Mucosa of stomach (tissue), 1 donor: ENCODE results near the gene CCSER1.

ENCODE experiments used
- H3K27me3 ChIP-seq: one replicate; pipeline ENCODE4 v1.7.0; 2013; ENCODE audit warnings: mild to moderate bottlenecking, low read length; ENCODE audit not compliant: control insufficient read depth, insufficient read depth
- H3K36me3 ChIP-seq: one replicate; pipeline ENCODE4 v1.7.0; 2013; ENCODE audit warnings: low read length; ENCODE audit not compliant: control insufficient read depth, insufficient read depth
- H3K4me1 ChIP-seq: one replicate; pipeline ENCODE4 v1.7.0; 2013; ENCODE audit warnings: mild to moderate bottlenecking, low read length; ENCODE audit not compliant: control insufficient read depth, insufficient read depth
- H3K4me3 ChIP-seq: one replicate; pipeline ENCODE4 v1.7.0; 2013; ENCODE audit warnings: low read length
- H3K9ac ChIP-seq: one replicate; pipeline ENCODE4 v1.7.0; 2013; ENCODE audit warnings: mild to moderate bottlenecking, low read length, moderate library complexity
- H3K9me3 ChIP-seq: one replicate; pipeline ENCODE4 v1.7.0; 2013; ENCODE audit warnings: mild to moderate bottlenecking, low read length, moderate library complexity; ENCODE audit not compliant: control insufficient read depth
- donor health status: Pancreatic carcinoma.

Gene CCSER1

DNA sequence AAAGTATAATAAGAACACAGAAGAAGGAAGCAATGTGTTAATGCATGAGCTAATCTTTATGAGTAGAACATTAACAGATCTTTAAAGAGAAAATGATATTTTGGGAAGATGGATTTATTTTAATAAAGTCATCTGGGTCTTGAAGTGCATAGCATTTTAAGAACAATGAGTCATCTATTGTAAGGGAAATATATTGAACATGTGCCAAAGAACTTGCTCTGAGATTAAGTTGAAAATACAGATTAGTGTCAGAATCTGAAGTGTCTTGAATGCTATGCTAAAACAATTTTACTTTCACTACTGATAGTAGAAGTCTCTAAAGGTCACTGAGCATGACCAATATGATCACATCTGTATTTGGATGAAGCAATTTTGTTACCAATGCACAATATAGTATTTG is 1399.9 kb downstream of the CCSER1 start:
- Histone ChIP-seq H3K9ac (no peak overlapping the region), H3K4me3 (no peak overlapping the region), H3K4me1 (no peaks in the 10 kb centered on the region), H3K27me3 (no peaks in the 10 kb centered on the region), H3K36me3 (no peaks in the 10 kb centered on the region), H3K9me3 (no peaks in the 10 kb centered on the region)

- Histone ChIP-seq H3K36me3 (no peaks in the 10 kb centered on the region), H3K9me3 (no peaks in the 10 kb centered on the region), H3K9ac (no peak overlapping the region), H3K4me1 (no peaks in the 10 kb centered on the region), H3K4me3 (no peak overlapping the region), H3K27me3 (no peaks in the 10 kb centered on the region)
Observed at GRCh38 chr4:91567594-91567993, 1440.4 kb downstream of the CCSER1 start.

GRCh38 chr4:91577864-91578263 is 1450.7 kb downstream of the CCSER1 start:
- H3K27me3 ChIP-seq, result no peaks in the 10 kb centered on the region
- no peak overlapping the region for H3K4me3 ChIP-seq
- H3K4me1 ChIP-seq, result no peaks in the 10 kb centered on the region
- no peaks in the 10 kb centered on the region for H3K9me3 ChIP-seq
- H3K36me3 ChIP-seq, result no peaks in the 10 kb centered on the region
- H3K9ac ChIP-seq, result no peak overlapping the region

DNA sequence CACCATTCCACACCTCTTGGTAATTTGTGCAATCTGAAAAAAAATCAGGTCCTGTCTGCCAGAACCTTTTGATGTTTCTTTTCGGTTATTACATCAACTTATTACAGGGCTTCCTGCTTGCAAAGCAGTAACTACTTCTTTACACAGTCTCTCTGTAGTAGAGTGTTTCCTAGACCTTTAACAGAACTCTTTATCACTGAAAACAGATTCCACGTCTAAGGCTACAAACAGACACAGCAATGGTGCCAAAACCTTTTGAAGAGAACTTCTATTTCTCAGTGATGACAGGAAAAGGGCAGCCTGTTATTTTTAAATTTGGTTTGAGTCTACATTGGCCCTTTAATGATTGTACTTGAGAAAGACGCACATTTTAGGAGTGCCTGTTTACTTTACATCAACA is 1463.1 kb downstream of the CCSER1 start:
- H3K27me3 ChIP-seq, result no peaks in the 10 kb centered on the region
- no peak overlapping the region for H3K4me3 ChIP-seq
- no peak overlapping the region for H3K9ac ChIP-seq
- no peaks in the 10 kb centered on the region for H3K9me3 ChIP-seq
- no peaks in the 10 kb centered on the region for H3K4me1 ChIP-seq
- H3K36me3 ChIP-seq, result no peaks in the 10 kb centered on the region

GRCh38 chr4:91592125-91592524 is 1464.9 kb downstream of the CCSER1 start:
- Histone ChIP-seq H3K4me3 (no peak overlapping the region), H3K9me3 (no peaks in the 10 kb centered on the region), H3K9ac (no peak overlapping the region), H3K4me1 (no peaks in the 10 kb centered on the region), H3K27me3 (no peaks in the 10 kb centered on the region), H3K36me3 (no peaks in the 10 kb centered on the region)

DNA sequence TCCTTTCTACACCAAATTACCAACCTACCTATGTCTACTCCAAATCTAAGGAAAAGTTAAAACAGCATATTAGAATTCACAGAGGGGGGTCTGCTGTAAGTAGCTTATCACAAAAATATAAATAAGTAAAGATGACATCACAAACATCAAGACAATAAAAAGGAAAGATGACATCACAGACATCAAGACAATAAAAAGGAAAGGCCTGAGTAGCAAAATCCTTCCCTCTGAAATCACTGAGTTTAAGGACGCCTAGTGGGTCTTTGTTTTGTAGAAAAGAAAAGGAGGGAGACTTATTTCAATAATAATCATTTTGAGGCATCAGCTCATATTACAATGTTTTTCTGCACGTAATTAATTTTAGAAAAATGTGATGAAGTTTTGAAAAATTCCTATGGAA is 1469.5 kb downstream of the CCSER1 start:
- H3K9me3 ChIP-seq, result no peaks in the 10 kb centered on the region
- no peaks in the 10 kb centered on the region for H3K27me3 ChIP-seq
- no peak overlapping the region for H3K4me3 ChIP-seq
- no peak overlapping the region for H3K9ac ChIP-seq
- no peaks in the 10 kb centered on the region for H3K4me1 ChIP-seq
- H3K36me3 ChIP-seq, result no peaks in the 10 kb centered on the region

- Histone ChIP-seq H3K9ac (no peak overlapping the region), H3K4me3 (no peak overlapping the region), H3K4me1 (no peaks in the 10 kb centered on the region), H3K36me3 (no peaks in the 10 kb centered on the region), H3K27me3 (no peaks in the 10 kb centered on the region), H3K9me3 (no peaks in the 10 kb centered on the region)
Observed at GRCh38 chr4:91598696-91599095, 1471.5 kb downstream of the CCSER1 start.

GRCh38 chr4:91600301-91600700 is 1473.1 kb downstream of the CCSER1 start:
- H3K9me3 ChIP-seq, result no peaks in the 10 kb centered on the region
- H3K4me3 ChIP-seq, result no peak overlapping the region
- no peaks in the 10 kb centered on the region for H3K4me1 ChIP-seq
- H3K27me3 ChIP-seq, result no peaks in the 10 kb centered on the region
- no peaks in the 10 kb centered on the region for H3K36me3 ChIP-seq
- H3K9ac ChIP-seq, result no peak overlapping the region

DNA sequence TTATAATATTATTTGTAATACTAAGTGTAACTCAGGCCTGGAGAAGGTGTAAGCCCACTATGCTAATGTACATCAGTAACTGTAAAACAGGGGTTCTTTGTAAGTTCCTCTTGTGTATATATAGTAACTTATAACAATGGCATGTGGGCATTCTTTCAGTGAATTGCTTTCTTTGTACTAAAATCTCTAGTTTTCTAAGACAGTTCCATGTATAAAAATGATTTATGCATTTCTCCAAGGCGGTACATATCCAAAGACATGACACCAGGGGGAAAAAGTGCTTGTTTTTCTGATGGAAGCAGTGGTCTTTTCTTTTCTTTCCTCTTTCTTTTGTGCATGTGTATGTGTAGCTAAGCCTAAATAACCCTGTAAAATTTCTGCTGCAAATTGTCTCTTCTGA is 1474.2 kb downstream of the CCSER1 start:
- H3K9ac ChIP-seq, result no peak overlapping the region
- H3K4me1 ChIP-seq, result no peaks in the 10 kb centered on the region
- H3K9me3 ChIP-seq, result no peaks in the 10 kb centered on the region
- no peaks in the 10 kb centered on the region for H3K36me3 ChIP-seq
- H3K4me3 ChIP-seq, result no peak overlapping the region
- no peaks in the 10 kb centered on the region for H3K27me3 ChIP-seq

- Histone ChIP-seq H3K4me1 (no peaks in the 10 kb centered on the region), H3K4me3 (no peak overlapping the region), H3K9me3 (no peaks in the 10 kb centered on the region), H3K9ac (no peak overlapping the region), H3K36me3 (no peaks in the 10 kb centered on the region), H3K27me3 (no peaks in the 10 kb centered on the region)
Observed at GRCh38 chr4:91611782-91612181, 1484.6 kb downstream of the CCSER1 start.

GRCh38 chr4:91620952-91621351 is 1493.8 kb downstream of the CCSER1 start:
- no peaks in the 10 kb centered on the region for H3K36me3 ChIP-seq
- H3K4me1 ChIP-seq, result no peaks in the 10 kb centered on the region
- H3K9me3 ChIP-seq, result no peaks in the 10 kb centered on the region
- H3K4me3 ChIP-seq, result no peak overlapping the region
- no peak overlapping the region for H3K9ac ChIP-seq
- no peaks in the 10 kb centered on the region for H3K27me3 ChIP-seq

GRCh38 chr4:91621446-91621845 is 1494.3 kb downstream of the CCSER1 start:
- H3K4me3 ChIP-seq, result no peak overlapping the region
- no peaks in the 10 kb centered on the region for H3K9me3 ChIP-seq
- no peaks in the 10 kb centered on the region for H3K4me1 ChIP-seq
- no peaks in the 10 kb centered on the region for H3K27me3 ChIP-seq
- no peak overlapping the region for H3K9ac ChIP-seq
- H3K36me3 ChIP-seq, result no peaks in the 10 kb centered on the region

GRCh38 chr4:91622925-91623602 is 1495.9 kb downstream of the CCSER1 start:
- no peak overlapping the region for H3K9ac ChIP-seq
- no peaks in the 10 kb centered on the region for H3K27me3 ChIP-seq
- no peaks in the 10 kb centered on the region for H3K9me3 ChIP-seq
- no peaks in the 10 kb centered on the region for H3K4me1 ChIP-seq
- no peaks in the 10 kb centered on the region for H3K36me3 ChIP-seq
- no peak overlapping the region for H3K4me3 ChIP-seq
